ENCODE results near the gene ROBO3. TPM values are rescaled to one million over a fixed set of nuclear protein-coding genes. Genes with fewer than 3 reads are reported as not detected.

The ROBO3 gene
- total RNA-seq, 1 donor from 2014 or later = 2.6 TPM

GRCh38 chr11:124843616-124843910 lies 21.7 kb upstream of the ROBO3 start:
- ATAC-seq = no peak

GRCh38 chr11:124844664-124845079 lies 20.6 kb upstream of the ROBO3 start:
- no peak for ATAC-seq

GRCh38 chr11:124846070-124846673 lies 19.1 kb upstream of the ROBO3 start:
- ATAC-seq = no peak

GRCh38 chr11:124859171-124859570 lies 6.1 kb upstream of the ROBO3 start:
- ATAC-seq = no peak

GRCh38 chr11:124861670-124862069 lies 3.6 kb upstream of the ROBO3 start:
- no peak for ATAC-seq

GRCh38 chr11:124863137-124863825 lies 2.0 kb upstream of the ROBO3 start:
- ATAC-seq = no peak

DNA sequence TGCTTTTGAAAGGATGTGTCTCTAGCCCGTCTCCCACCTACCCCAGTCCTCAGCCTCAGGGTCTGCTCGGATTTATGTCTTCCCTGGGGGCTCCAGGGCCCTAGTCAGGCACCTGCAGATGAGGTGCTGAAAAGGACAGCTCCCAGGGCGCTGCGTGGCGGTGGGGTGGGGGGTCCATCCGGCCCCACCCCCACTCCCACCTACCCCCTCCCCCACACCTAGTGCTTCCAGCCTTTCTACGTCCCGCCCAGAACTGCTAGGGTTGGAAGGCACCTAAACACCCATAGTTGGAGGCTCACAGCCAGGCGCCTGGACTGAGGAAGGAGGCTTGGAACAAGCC lies 1.4 kb upstream of the ROBO3 start:
- ATAC-seq = no peak

DNA sequence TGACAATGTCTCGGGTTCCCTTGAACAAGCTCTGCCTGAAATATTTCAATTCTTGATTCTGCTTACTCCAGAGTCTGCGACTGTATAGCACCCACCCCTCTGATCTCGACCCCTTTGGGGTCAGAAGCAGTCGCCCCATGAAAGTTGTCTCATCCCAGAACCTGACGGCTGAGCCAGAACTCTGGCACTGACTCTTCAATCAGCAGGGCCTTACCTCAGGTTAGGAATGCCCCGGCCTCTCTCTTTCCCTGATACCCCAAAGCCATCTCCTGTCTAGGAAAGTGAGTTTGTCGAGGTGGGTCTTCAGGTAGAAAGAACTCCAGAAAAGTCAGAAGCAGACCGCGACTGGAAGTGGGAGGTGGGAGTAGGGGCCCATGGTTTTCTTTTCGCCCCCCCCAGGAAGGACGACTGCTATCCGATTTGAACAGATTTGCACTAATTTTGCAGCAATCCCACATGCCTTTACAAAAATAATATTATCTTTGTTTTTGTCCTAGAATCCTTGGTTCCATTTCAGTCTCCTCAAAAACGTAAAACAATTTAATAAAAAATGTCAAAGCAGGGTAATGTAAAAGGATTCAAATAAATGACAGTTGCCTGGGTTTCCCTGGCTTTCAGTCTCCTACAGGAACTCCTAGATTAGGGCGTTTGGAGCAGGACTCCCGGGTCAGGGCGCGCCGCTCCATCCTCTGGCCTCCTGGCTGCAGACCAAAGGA lies 898 bp upstream of the ROBO3 start:
- ATAC-seq = no peak

DNA sequence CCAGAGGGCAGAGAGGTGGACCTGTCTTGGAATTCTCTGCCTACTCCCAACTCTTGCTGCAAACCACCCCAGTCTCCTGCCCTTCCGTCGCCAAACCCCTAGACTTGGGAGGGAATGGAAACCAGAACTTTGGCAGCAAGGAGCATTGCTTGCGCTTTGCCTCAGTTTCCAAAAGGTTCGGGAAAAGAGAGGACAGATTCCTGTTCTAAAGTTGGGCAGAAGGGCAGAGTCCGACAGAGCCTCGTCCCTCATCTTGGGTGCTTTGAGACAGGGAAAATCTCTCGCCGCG lies 396 bp upstream of the ROBO3 start:
- no peak for ATAC-seq

DNA sequence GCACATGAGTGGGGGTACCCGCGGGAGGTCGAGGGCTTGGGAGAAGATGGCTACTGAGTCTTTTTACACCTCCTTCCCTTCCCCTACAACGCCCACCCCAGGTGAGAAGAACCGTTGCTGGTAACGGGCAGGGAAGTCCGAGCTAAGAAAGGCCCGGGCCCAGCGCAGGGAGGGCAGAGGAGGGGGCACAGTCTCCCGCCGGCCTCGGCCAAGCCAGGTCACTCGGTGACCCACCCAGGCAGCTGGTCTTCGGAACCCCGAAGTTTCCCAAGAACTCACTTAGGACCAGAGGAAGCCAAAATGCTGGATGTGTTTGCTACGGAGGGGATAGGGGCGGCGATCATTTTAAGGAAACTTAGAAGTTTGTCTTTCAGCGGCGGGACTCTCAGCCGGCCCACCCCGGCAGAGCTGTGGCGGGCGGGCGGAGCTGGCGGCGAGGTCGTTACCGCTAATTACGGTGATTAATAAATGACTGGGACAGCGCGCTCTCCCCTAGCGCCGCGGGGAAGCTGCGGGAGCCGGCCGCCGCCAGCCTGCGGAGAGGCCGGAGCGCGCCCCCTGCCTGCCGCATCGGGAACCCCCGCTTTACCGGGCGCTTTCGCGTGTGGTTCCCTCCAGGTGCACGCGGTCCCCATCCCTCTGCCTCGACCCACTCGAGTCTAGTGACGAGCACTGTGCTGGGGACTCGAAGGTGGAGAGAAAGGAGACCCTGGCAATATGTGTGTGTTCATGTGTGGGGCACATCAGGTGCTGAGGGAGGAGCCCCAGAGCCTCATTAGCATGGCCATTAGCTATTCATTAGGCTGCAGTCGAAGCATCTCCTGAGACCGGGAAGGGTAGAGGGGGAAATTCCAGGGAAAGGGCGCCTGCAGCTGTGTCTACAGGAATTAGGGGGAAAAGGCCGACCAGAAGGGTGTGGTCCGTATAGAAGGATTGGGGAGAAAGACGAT lies 945 bp downstream of the ROBO3 start:
- peak; percentile 53 for ATAC-seq

DNA sequence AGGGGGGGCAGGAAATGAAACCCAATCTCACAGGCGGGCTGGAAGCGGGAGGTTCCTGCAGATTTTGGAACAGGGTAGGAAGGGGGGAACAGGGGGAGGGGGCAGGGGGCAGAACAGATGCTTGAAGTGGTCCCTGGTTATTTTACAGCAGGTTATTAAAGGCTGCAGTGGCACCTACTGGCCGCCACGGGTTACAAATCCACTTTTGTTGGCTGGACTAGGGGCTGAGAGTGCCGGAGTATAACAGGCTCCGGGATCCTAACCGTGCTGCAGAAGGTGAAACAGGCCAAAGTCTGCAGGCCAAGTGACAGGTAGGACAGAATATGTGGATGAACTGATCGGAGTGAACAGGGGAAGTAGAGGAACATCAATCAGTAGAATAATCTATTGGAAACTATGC lies 2.5 kb downstream of the ROBO3 start:
- ATAC-seq = peak; percentile 34

DNA sequence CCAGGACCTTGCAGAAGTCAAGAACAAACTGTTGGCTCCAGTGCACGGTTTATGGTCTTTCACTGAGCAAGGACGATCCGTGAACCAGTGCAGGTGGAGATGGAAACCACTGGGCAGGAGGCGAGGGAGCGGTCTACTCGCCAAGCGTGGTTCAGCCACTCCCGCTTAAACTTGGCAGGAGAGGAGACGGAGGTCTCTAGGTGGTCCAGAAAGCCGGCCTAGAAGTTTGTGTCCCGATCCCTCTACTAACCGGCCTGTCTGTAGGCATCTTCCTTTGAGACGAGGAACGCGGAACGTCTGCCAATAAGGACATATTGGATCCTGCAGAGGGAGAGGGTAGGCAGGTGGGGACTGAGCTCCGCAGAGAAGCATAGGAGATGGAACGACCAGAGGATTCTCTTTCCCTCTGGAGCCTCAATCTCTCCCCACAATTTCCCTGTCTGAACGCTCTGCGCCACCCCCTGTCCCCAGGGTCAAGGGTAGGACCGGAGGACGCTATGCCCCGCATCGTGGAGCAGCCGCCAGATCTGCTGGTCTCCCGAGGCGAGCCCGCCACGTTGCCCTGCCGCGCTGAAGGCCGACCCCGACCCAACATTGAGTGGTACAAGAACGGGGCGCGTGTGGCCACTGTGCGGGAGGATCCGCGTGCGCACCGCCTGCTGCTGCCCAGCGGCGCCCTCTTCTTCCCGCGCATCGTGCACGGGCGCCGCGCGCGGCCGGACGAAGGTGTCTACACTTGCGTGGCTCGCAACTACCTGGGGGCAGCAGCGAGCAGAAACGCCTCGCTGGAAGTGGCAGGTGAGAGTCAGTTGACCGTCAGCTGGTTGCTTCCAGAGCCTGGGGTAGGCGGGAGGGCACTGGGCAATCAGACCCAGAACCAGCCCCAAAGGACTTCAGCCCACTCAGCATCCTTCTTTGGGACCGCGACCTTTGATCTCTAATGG lies 3.4 kb downstream of the ROBO3 start:
- no peak for ATAC-seq

DNA sequence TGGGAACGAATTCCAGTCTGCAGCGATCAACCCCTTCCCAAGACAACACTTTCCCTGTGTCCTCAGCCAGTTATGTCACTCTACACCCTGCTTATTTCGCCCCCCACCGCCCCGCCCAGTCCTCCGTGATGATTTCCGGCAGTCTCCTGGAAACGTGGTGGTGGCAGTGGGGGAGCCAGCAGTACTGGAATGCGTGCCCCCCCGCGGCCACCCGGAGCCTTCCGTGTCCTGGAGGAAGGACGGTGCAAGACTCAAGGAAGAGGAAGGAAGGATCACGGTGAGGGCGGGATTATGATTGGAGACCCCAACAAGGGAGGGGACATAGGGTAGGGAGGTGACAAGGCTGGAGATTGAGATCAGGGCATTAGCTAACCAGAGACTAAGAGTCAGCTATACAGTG lies 4.1 kb downstream of the ROBO3 start:
- ATAC-seq = no peak

GRCh38 chr11:124869856-124870387 lies 4.7 kb downstream of the ROBO3 start:
- no peak for ATAC-seq

GRCh38 chr11:124870430-124870829 lies 5.2 kb downstream of the ROBO3 start:
- no peak for ATAC-seq

- no peak for ATAC-seq
These were observed 7.0 kb downstream of the ROBO3 start for GRCh38 chr11:124872280-124872679.

DNA sequence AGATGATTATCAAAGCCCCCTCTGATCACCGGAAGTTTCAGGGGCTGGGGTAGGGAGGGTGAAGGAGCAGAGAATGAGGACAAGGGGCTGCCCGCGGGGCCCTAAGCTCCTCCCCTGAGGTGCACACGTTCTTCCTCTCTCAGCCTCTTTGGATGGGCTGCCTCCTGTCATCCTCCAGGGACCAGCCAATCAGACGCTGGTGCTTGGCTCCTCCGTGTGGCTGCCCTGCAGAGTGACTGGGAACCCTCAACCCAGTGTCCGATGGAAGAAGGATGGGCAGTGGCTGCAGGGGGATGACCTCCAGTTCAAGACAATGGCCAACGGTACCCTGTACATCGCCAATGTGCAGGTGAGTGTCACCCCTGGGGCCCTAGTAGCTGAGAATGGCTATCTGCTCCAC lies 7.5 kb downstream of the ROBO3 start:
- no peak for ATAC-seq

- no peak for ATAC-seq
These were observed 8.7 kb downstream of the ROBO3 start for GRCh38 chr11:124873951-124874350.

DNA sequence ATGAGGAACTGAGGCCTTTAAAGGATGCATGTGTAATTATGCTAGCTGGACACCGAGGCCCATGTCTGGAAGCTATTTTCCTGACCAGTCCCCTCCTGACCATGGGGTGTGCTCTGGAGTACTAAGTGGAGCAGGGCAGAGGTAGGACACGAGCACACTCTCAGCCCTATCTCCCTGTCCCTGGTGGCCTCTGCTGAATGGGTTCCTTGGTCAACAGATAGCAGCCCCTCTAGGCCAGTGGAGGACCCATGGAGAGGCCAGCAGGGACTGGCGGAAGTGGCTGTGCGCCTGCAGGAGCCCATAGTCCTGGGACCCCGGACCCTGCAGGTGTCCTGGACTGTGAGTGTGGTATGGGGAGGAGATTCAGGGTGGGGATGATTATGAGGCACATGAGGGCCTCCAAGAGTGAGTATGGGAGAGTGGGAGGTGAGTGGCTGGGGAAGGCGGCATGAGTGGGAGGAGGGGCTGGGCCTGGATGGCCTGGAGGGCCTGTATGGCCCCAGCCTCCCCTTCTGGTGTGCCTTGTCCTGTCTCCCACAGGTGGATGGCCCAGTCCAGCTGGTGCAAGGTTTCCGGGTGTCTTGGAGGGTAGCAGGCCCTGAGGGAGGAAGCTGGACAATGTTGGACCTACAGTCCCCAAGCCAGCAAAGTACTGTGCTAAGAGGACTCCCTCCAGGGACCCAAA lies 9.5 kb downstream of the ROBO3 start:
- no peak for ATAC-seq

DNA sequence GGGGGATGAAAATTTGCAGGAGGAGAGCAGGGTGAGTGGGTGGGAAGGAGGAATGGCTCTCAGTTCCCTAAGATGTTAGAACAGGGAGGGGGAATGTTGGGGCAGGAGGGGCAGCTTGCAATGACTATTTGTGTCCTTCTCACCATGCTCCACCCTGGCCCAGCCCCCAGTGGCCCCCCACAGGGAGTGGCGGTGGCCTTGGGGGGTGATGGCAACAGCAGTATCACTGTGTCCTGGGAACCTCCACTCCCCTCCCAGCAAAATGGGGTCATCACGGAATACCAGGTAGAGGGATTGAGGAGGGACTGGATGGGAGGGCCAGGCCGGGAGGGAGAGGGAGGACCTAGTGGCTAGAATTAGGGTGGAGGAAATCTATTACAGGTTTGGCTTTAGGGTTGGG lies 10.2 kb downstream of the ROBO3 start:
- ATAC-seq = no peak
